HG02571 (cell line): ENCODE measurements around the gene C11orf91.
"Not testable (repeated sequence)": the region's sequence is repeated elsewhere in the genome, so short reads cannot be mapped to it uniquely, and the experiment has no call there.

ENCODE experiments used
- ATAC-seq: cut with Tn5 transposase; IDR thresholded peaks from one replicate; pipeline ENCODE4 v1.9.1; 2021; ENCODE audit warnings: mild to moderate bottlenecking, moderate library complexity; ENCODE audit not compliant: unreplicated experiment

The C11orf91 gene

DNA sequence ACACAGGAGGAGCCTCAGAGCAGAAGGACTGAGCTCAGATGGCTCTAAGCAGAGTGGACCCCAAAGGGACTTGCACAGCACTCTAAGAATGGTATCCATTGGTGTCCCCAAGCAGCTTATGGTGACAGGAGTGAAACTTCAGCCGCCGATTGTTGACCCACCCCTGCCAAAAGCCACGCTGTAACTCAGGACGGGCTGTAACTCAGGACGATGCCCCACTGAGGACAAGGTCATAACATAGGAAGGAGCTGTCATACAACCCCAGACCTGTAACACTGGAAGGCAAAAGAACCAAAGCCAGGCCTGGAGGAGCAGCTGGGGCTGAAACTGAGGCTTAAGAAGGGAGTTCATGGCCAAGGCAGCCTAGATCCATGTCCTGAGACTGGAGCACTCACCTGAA is 21.4 kb upstream of the C11orf91 start:
- ATAC-seq: no peak

DNA sequence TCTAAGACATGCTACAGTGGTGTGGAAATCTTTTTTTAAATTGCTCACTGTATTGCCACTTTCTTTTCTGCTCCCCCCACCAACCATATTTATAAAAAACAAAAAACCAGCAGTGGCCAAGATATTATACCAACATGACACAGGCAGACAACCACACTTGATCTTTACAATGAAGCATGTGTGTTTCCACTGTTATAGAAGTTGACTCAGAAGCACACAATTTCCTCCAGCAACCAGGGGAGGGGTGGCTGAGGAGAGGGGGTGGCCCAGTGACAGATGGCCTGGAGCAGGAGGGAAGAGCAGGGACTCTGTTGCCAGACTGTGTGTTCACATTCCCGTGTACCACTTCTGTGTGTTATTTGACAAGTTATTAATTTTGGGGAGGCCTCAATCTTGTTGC is 20.8 kb upstream of the C11orf91 start:
- no peak for ATAC-seq

DNA sequence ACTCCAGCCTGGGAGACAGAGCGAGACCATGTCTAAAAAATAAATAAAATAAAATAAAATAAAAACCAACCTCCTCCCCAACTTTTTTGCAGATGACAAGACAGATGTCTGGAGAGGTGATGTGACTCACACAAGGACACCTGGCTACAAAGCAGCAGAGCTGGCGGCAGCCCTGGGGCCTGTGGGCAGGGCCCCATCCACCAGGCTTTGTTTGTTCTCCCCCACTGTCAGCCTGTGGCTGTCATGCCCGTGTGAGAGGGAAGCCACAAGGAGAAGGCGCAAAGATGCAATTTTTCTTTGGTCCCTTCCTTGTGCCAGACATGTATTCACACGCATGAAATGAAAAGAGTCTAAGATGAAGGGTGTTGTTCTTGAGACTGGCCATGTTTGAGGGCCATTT is 19.0 kb upstream of the C11orf91 start:
- no peak for ATAC-seq

DNA sequence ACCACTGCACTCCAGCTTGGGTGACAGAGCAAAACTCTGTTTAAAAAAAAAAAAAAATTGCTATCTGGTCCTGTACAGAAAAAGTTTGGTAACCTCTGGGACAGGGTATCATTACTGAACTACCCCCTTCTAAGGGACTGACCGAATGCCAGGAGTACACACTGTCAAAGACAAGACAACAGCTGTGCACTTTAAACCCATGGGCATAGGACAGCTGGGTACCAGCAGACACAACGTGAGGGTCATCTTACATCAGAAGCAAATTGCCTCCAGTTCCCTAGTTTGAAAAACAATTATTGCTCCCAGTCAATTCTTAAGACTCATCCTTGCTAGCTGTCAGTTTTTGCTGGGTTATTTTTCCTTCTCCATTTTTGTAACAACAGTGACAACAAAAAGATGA is 17.8 kb upstream of the C11orf91 start:
- no peak for ATAC-seq

DNA sequence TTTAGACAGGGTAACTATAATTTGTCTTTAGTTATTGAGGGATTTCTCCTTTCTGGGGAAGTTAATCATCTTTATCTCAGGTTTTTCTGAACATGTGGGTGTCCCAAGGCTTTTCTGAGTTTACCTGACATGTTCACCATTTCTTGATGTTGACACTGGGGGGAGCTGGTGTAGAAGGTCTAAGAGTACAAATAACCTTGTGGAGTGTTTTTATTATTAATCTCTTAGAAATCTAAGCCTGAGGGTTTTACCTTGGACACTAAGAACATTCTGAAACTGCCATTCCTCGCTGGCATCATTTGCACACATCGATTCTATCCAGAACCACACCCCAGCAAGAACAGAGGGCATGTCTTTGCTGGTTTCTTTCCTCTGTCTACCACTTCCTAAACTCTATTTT is 15.6 kb upstream of the C11orf91 start:
- ATAC-seq: no peak

DNA sequence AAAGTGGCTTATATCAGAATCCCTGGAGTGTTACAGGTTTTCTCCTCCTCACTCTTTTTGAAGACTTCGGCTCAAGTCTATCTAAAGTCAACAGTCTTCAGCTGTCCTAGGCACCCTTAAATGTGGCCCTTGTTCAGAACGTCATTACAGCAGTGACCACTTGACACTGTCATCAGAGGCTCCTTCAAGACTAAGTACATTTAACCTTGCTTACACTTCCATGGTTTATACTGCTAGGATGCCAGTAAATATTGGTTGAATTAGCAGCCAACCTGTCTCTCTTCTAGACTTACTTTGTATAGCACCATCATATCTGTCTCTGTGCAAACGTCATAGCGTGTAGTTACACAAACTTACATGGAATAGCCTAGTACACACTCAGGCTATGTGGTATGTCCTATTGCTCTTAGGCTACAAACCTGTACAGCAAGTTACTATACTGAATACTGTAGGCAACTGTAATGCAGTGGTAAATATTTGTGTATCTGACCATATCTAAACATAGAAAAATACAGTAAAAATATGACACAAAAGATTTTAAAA is 13.3 kb upstream of the C11orf91 start:
- ATAC-seq: no peak

- ATAC-seq: no peak
These were observed 12.7 kb upstream of the C11orf91 start for GRCh38 chr11:33713151-33713855.

GRCh38 chr11:33712436-33712835 is 11.8 kb upstream of the C11orf91 start:
- no peak for ATAC-seq

- no peak for ATAC-seq
These were observed 8.8 kb upstream of the C11orf91 start for GRCh38 chr11:33709466-33709865.

- no peak for ATAC-seq
These were observed 8.4 kb upstream of the C11orf91 start for GRCh38 chr11:33708985-33709384.

DNA sequence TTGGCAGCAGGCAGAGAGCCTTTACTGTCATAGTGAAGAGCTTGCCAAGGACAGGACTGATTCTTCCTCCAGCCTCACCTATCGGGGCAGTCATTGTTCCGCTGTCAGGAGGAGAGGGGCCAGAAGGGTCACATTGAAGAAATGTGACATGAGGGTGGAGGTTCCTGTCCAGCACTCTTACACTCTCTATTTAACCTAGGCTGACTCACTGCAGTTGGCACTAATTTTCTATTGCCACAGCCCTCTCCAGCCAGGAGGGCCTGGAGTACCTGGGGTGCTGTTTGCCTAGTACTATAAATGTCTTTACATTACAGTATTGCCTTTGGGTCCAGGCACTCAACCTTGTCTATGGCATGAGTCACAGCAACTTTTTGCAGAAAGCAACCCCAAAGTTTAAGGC is 7.2 kb upstream of the C11orf91 start:
- not testable (repeated sequence) for ATAC-seq

DNA sequence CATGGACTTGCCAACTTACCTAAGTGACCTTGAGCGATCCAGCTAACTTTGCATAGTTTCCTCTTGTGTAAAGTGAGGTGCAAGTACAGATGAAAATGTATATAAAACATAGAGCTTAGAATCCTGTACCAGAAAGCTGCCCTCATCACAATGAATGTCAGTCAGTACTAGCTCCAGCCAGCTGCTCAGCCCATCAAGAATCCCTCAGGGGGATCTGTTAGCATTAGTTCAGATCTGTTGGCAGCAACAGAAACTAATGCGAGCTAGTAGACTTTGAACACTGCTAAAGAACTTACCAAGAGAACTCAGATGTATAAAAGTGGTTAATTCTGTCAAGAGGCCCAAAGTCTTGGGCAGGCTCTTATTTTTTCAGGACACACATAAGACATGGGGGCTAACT is 6.3 kb upstream of the C11orf91 start:
- ATAC-seq: no peak

DNA sequence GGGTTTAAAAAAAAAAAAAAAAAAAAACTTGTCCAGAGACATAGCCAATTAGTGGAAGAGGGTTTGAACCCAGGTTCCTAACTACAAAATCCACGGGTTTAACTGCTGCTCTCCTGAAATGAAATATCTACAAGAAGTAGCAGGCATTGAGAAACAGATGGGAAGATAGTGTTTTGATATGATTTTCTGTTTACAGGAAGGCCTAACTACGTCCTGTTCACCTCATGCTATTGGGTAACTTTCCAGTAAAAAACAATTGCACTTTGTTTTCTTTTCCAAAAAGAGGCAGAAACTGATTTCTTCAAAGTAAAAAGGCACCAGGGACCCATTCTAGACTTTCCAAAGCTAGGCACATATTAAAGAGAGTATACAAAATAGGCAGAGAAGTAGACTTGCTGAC is 5.9 kb upstream of the C11orf91 start:
- ATAC-seq: no peak

- no peak for ATAC-seq
These were observed 3.8 kb upstream of the C11orf91 start for GRCh38 chr11:33704240-33705002.

DNA sequence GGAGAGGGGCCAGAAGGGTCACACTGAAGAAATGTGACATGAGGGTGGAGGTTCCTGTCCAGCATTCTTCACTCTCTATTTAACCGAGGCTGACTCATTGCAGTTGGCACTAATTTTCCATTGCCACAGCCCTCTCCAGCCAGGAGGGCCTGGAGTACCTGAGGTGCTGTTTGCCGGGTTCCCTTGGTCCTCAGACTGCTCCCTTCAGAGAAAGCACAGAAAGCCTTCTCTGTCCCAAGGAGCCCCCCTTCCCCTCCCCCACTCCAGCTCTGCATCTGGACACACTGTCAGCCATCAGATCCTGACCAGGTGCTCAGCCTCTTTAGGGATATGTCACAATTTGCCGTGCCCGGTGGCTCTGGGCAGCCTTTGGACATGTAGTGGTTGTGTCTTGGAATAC is 3.2 kb upstream of the C11orf91 start:
- ATAC-seq: no peak

DNA sequence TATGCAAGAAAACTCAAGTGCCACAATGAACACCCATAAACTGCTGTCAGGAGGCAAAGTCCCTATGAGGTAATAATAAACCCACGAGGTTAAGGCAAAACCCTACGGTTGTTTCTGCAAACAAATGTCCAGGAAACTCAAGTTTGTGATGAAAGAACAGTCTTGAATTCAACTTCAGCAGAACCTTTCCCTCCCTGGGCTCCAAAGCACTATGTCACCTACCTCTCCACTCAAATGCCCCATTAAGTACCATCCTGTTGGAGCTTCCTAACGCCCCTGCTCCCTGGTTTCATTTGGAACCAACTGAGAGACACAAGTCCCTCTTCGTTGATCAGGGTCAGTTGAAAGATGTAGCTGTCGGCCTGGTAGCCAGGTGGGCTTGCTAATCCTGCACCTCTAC is 2.6 kb upstream of the C11orf91 start:
- no peak for ATAC-seq

- ATAC-seq: no peak
These were observed 940 bp upstream of the C11orf91 start for GRCh38 chr11:33701302-33702230.

DNA sequence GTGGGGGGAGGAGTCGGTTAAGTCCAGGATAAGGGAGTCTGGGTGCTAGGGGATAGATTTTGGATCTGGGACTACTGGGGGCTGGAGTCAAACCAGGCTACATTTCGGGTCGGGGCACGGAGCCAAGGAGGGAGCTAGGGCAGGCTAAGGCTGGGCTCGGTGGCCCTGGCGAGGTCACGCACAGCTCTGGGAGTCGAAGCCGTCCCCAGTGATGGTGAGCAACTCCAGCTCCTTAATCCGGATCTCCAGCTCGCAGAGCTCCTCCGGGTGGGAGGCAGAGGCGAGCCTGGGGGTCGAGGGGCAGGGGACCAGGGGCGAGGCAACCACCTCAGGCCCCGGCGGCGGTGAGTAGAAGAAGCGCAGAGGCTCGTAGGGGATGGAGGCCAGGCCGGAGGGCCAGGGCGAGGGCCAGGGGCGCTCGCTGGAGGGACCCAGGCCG is 544 bp downstream of the C11orf91 start:
- ATAC-seq: no peak

DNA sequence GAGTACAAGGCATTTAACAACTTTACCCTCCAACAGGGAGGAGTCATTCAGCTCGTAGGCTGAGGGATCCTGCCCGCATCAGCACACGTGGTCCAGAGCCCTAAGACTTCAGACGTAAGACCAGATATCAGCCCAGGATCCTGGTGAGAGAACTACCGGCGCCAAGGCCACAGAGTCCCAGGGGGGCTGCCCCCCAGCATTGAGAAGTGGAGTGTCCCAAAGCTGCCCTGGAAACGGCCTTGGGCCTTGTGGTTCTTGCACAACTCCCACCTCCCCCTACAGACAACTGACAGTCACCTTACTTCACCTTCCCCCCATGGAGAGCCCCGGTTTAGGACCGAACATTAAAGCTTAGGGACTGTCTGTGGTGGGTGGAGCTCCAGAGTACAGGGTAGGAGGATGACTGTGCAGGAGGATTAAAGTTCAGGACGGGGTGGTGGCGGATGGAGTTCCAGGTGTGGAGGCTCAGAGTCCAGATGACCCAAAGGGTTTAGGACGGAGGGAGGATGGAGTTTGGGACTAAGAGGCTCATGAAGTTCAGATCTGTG is 1.0 kb downstream of the C11orf91 start:
- ATAC-seq: no peak

DNA sequence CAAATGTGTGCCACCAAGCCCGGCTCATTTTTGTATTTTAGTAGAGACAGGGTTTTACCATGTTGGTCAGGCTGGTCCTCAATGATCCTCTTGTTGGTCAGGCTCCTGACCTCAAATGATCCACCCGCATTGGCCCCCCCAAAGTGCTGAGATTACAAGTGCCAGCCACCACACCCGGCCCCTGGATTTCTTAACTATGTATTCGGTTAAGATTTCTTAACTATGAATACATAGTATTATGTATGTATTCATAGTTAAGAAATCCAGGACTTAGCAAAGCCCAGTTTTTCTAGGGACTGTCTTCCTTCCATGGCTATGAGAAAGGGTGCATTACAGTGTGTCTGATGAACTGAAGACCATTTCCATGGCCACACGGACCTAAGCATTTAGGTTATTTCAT is 1.7 kb downstream of the C11orf91 start:
- ATAC-seq: no peak

GRCh38 chr11:33697997-33698396 is 2.6 kb downstream of the C11orf91 start:
- no peak for ATAC-seq
